H7 (cell line): ENCODE results near the gene SHANK1. TPM values are rescaled to one million over a fixed set of nuclear protein-coding genes. Genes with fewer than 3 reads are reported as not detected.
A peak's percentile ranks its signal among the peaks of the same experiment; 100 is the strongest.

Source experiments
- DNase-seq: peaks from one replicate; pipeline ENCODE4 v3.0.0; 2012
- H3K27me3 ChIP-seq: 2 replicates; pipeline ENCODE4 v1.6.0; 2011; ENCODE audit warnings: mild to moderate bottlenecking, low read length; ENCODE audit not compliant: control insufficient read depth, insufficient read depth
- H3K36me3 ChIP-seq: replicated peaks from 2 replicates; pipeline ENCODE4 v1.5.1; 2011; ENCODE audit warnings: low read length; ENCODE audit not compliant: control insufficient read depth, insufficient read depth
- H3K4me3 ChIP-seq: 2 replicates; pipeline ENCODE4 v1.5.1; 2011; ENCODE audit warnings: low read depth, mild to moderate bottlenecking, control low read depth, low read length, moderate library complexity; ENCODE audit not compliant: insufficient read depth
- total RNA-seq: library from RNA; depleted of rRNA; stranded (reverse); fragments of >200 nt; shearing (Covaris generic); gene quantifications from 2 replicates; pipeline ENCODE4 v1.2.3, GENCODE V29; 2014

The SHANK1 gene
- total RNA-seq, 1 experiment from 2014 or later: 0.35 TPM

DNA sequence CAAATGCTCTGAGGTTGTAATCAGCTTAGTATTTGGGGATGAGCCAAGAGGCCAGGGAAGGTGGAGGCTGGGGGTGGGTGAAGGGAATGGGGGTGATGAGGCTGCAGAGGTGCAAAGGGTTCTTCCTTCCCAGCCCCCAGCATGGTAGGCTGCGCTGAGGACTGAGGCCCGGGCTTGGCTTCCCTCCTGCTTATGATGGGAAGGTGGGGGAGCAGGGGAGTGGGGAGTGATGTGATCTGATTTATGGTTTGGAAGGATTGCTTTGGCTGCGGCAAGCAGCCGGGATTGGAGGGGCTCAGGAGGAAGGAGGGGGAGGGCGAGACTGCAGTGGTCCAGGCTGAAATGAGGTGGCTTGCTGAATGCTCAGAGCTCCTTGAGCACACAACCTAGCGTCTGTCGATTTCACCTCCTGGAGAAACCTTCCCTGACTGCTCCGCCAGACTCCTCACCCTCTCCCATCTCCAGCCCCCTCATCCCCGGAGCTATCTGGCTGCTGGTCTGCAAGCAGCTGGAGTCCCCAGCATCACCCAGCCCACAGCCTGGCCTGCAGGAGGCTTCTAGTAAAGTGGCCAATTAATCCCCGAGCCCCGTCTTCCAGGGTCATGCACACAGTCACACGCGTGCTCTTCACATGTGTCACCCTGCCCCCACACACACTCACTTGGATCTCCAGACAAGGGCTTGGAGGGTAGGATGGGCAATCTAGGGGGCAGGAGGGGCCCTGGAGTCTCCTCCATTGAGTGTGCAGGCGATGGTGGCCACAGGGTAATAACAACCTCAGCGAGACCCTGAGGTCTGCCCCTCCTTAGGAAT, 2.8 kb upstream of the SHANK1 start:
- Histone ChIP-seq H3K27me3 (peaks cover 58% of the 10 kb centered on the region), H3K36me3 (no peaks in the 10 kb centered on the region), H3K4me3 (peak overlapping the region; percentile 12; the same call in 1 of the 2 replicates)
- DNase-seq: peak; percentile 46

DNA sequence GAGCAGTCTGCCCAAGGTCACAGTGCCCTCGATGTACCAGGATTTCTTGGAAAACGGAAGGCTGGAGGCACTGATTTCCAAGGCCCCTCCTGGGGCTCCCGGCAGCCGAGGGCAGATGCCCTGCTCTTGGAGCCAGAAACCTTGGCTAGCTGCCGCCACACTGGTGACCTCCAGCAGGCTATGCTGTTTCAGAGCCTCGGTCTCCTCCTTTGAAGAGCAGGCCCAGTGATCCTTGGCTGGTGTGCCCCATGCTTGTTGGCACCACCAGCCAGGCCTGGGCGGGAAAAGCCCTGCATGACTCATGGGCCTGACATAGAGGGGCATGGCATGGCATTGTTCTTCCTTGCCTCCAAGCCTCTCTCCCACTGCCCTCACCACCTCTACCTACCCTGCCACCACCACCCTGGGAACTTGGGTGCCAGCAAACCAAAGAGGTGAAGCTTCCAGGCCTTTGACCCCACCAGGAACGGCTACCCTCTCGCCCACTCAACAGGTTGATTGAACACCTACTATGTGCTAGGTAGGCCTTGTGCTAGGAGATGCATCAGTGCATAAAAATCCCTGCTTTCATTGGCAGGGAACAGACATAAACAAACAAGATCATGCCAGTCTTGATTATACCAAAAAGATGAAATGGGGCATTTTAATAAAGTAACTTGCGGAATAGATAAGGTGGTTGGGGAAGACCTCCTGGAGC, 2.0 kb upstream of the SHANK1 start:
- H3K36me3 ChIP-seq: no peaks in the 10 kb centered on the region
- peak; percentile 41 for DNase-seq
- peaks cover 65% of the 10 kb centered on the region for H3K27me3 ChIP-seq
- H3K4me3 ChIP-seq: no peak overlapping the region

- no peaks in the 10 kb centered on the region for H3K36me3 ChIP-seq
- H3K4me3 ChIP-seq: no peak overlapping the region
- peaks cover 70% of the 10 kb centered on the region for H3K27me3 ChIP-seq
- peak; percentile 50 for DNase-seq
These were observed 1.3 kb upstream of the SHANK1 start for GRCh38 chr19:50720921-50721381.

DNA sequence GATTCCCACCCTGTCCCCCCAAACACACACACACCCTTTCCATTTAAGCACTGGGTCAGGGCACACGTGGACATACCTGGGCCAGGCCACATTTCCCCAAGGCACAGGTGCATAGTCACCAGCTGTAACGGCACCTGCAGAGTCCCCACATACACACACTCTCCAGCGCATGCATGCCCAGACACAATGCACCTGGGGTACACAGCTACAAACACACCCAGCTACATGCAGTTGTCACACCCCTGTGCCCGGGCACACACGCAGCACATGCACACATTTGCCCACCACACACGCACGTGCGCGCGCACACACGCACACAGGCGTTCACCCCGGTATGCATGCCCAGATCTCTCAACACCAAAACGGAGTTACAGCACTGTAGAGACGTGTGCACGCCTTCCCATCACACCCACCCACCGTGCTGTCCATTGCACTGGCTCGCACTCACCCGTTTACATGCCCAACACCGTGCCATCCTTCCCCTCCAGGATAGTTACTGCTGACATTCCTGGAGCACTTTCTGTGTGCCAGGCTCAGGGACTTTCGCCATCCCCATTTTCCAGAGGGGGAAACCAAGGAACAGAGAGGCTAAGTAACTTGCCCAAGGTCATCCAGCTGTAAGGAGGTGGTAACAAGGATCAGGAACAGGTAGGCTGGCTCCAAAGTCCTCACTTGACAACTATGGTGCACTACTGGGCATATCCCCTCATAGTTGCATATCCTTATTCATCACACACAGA, 749 bp upstream of the SHANK1 start:
- Histone ChIP-seq H3K36me3 (no peaks in the 10 kb centered on the region), H3K4me3 (no peak overlapping the region), H3K27me3 (peaks cover 72% of the 10 kb centered on the region)
- peak; percentile 65 for DNase-seq

- DNase-seq: no peak
- Histone ChIP-seq H3K36me3 (no peaks in the 10 kb centered on the region), H3K4me3 (peak overlapping the region; percentile 52), H3K27me3 (peaks cover 67% of the 10 kb centered on the region)
These were observed 525 bp downstream of the SHANK1 start for GRCh38 chr19:50719119-50719435.

- peak; percentile 91 for DNase-seq
- Histone ChIP-seq H3K4me3 (peak overlapping the region; percentile 52), H3K27me3 (peaks cover 61% of the 10 kb centered on the region), H3K36me3 (no peaks in the 10 kb centered on the region)
These were observed 1.1 kb downstream of the SHANK1 start for GRCh38 chr19:50718255-50719118.

DNA sequence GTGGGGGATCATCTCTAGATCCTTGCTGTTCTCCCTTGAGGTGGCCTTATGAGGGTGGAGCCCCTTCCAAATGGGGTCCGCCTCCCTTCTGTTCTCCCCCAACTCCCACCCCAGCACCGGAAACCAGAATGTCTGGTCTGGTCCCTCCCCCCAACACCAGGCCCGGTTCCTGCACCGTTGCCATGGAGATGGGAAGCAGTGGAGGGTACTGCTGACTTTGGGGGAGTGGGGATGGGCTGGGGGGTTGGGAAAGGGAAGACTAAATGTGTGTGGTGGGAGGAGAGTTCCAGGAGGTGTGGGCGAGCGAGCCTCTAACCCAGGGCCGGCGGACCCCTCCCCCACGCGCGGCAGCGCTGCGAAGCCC, 1.7 kb downstream of the SHANK1 start:
- peak overlapping the region; percentile 52 for H3K4me3 ChIP-seq
- no peak for DNase-seq
- H3K27me3 ChIP-seq: peaks cover 55% of the 10 kb centered on the region
- H3K36me3 ChIP-seq: no peaks in the 10 kb centered on the region

GRCh38 chr19:50717026-50717723, 2.4 kb downstream of the SHANK1 start:
- no peaks in the 10 kb centered on the region for H3K36me3 ChIP-seq
- H3K27me3 ChIP-seq: peaks cover 48% of the 10 kb centered on the region
- DNase-seq: peak; percentile 70
- H3K4me3 ChIP-seq: no peak overlapping the region

DNA sequence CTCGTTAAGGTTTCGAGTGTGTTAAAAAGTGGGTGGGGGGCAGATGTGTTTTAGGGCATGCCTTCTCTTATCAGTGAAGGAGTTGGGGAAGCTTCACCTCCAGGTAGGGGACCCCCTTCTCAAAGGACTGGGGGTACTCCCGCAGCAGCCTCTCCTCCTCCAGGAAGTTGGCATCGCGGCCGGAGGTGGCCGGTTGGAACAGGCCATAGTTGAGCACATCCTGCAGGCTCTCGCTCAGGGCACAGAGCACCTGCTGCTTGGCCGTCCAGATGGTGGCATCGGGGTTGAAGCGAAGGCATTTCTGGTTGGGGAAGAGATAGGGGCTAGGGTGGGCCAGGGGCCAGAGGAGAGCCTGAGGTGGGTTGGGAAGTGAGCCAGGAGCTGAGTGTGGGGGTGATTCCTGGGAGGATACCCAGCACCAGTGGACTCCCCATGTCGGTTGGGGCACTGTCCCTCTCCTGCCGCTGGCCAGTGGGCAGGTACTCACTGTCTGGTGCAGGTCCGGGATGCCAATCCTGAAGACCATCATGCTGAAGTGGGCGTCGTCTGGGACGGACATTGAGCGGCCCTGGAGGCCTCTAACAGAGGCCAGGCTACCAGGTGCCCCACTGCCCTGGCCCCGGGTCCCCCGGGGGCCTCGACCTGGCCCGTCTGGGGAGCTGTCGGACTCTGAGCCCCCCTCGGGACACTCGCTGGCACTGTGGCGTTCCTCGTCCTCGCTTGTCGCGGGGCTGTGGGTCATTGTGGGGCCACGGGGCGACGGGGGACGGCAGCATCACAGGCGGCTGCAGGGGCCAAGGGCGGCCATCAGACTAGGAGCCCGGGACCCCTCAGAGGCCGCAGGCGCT, 3.2 kb downstream of the SHANK1 start:
- H3K27me3 ChIP-seq: peaks cover 40% of the 10 kb centered on the region
- peak; percentile 52 for DNase-seq
- no peak overlapping the region for H3K4me3 ChIP-seq
- no peaks in the 10 kb centered on the region for H3K36me3 ChIP-seq

DNA sequence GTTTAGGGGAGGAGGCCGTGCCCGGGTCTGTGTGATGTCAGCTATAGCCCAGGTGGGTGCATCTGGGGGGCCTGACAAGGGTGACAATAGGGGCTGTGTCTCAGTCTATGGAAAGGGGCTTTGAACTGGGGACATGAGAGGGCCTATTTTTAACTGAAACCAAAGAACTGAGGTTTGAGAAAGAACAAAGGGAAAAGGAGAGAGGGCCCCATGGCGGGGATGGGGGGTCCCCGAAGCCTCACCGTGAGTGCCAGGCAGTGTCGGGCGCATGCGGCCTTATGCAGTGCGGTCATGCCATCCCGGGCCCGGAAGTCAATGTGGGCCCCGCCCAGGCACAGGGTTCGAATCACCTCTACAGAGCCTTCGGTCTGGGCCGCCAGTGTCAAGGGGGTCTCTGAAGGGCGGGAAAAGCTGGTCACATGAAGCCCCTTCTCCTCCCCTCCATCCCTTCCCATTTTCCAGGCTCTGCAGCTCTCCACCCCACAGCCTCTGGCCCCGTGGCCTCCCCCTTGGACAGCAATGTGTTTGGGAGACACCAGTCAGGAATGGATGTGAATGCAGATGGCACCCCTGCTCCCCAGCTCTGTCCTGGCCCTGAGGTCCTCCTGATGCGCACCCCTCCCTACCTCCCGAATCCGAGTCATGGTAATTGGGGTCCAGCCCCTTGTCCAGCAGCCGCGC, 5.9 kb downstream of the SHANK1 start:
- H3K27me3 ChIP-seq: peaks cover 23% of the 10 kb centered on the region
- H3K36me3 ChIP-seq: no peaks in the 10 kb centered on the region
- no peak overlapping the region for H3K4me3 ChIP-seq
- peak; percentile 22 for DNase-seq

DNA sequence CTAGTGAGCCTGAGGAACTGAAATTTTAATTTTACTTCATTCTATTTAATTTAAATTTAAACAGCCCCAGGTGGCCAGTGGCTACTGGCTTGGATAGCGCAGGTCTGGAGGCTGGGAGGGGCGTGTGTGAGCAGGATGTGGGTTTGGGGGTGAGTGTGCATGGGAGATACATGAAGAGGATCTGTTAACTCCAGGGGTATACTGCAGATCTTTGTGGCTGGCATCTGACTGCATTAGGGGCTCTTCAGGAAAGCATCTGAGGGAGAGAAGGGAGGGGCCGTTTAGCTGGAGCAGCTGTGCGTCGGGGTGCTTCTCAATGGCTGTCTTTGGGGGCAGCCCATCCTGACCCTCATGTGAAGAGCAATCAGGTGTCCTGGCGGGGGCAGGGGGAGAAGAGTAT, 6.8 kb downstream of the SHANK1 start:
- Histone ChIP-seq H3K27me3 (peaks cover 20% of the 10 kb centered on the region), H3K36me3 (no peaks in the 10 kb centered on the region), H3K4me3 (no peak overlapping the region)
- peak; percentile 24 for DNase-seq

DNA sequence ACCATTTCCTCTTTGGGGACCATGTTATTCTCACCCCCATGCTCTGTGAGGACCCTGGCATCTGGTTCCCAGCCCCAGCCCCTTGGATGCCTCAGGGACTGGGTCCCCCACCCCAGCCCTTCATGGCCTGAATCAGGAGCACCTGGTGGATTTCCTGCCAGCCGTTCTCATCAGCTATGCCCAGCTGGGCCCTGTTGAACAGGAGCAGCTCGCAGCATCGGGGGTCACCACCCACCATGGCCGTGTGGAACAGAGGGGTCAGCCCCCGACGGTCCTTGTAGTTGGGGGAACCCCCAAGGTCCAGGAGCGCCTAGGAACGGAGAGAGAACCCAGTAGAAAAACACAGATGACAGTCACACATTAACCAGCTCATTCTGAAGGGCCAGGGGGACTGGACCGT, 7.8 kb downstream of the SHANK1 start:
- H3K36me3 ChIP-seq: no peaks in the 10 kb centered on the region
- no peak overlapping the region for H3K4me3 ChIP-seq
- peak; percentile 18 for DNase-seq
- peaks cover 11% of the 10 kb centered on the region for H3K27me3 ChIP-seq
